SKM-1 treated with dmso at 0.1 percent for 144 hours (cell line): Measurements from ENCODE around the gene OTOP3.

ENCODE experiments used
- DNase-seq: peaks from one replicate; lab custom pipeline; 2025; ENCODE audit not compliant: unreplicated experiment; lab: John Stamatoyannopoulos, UW

OTOP3 gene

GRCh38 chr17:74916851-74917199 is 18.9 kb upstream of the OTOP3 start:
- no peak for DNase-seq

DNA sequence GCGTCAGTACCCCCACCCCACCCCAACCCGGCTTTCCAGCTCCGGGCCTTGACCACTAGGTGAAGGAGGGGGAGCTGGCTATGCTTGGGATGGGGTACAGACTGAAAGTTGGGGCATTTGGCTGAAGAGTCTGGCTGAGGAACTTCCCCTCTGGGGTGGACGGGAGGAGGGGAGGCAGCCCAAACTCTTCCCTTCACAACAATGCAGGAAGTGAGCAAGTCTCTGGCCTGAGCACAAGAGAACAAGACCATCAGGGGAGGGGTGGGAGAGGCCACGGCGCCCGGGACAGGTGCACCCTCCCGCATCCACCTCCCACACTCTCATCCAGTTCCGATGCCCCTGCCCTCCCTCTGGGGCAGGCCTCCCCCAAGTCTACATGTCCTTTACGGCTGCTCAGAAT is 18.3 kb upstream of the OTOP3 start:
- DNase-seq: peak; percentile 33

GRCh38 chr17:74918906-74919305 is 16.8 kb upstream of the OTOP3 start:
- DNase-seq: no peak

- no peak for DNase-seq
These were observed 16.0 kb upstream of the OTOP3 start for GRCh38 chr17:74919440-74920305.

DNA sequence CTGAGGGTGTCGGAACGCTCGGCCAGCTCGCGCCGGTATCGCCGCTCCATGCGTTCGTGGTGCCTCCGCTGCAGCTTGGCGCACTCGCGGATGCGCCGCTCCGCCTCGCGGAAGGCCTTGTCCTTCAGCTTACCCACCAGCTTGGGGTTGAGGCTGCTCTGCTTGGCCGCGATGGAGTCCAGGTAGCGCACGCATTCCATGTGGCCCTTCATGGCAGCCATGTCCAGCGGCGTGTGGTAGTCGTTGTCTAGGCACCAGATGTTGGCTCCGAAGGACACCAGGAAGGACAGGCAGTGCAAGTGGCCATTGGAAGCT is 15.4 kb upstream of the OTOP3 start:
- no peak for DNase-seq

DNA sequence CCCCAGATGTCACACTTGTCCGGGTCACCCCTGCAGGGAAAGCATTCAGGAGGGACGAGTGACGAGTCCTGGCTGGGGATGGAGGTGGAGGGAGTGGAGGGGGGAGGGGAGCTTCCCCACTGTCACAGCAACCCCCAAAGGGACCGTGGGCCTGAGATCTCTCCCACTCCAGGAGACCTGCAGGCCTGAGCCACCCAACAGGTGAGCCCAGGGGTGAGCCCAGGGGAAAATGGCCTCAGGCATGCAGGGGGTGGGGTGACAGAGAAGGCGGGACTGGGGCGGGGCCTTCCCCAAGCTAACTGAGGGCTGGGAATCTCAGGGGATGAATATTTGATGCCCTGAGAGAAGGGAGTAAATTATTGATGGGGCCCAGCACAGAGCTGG is 15.1 kb upstream of the OTOP3 start:
- no peak for DNase-seq

DNA sequence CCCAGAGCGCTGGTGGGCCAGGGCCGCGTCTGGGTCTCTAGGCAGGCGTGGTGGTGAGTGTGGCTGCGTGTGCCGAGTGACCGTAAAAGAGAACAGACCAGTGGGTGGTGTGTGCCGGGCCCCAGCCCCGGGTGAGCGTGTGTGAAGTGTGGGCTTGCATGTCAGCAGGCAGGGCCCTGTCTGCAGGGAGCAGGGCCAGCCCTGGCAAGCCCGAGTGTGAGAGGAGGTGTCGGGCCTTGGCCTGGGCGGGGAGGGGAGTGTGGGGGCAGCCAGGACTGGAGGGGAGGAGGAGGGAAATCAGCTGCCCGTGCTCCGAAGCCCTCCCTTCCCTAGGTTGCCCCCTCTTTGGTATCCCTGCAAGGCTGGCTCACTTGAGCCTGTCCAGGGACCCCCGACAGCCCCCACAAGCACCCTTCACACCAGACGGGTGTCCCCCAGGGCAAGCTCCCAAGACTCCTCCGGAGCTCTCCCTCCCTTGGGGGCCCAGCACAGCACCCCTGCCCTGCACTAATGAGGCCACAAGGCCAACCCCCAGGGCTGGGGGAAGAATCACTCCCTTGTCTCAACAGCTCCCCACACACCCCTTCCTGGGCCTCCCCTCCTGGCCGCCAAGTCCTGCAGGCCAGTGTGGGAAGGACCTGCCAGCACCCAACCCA is 14.5 kb upstream of the OTOP3 start:
- DNase-seq: no peak

GRCh38 chr17:74921769-74922168 is 13.9 kb upstream of the OTOP3 start:
- no peak for DNase-seq

DNA sequence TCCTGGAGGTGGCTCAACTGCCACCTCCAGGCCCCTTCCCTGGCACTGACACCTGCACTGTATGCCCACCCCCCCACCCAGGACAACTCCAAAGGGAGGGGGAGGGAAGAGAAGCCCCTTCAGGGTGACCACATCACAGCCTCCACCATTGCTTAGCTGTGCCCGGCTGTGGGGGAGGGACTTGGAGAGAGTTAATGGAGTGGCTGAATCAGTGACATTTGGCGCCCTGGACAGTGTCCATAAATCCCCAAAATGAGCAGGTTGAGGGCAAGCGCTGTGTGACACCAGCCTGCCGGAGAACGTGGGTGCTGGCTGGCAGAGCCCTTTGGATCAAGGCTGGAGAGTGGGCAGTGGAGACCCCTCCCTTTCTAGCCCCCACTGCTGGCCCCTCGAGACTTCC is 13.5 kb upstream of the OTOP3 start:
- DNase-seq: no peak

DNA sequence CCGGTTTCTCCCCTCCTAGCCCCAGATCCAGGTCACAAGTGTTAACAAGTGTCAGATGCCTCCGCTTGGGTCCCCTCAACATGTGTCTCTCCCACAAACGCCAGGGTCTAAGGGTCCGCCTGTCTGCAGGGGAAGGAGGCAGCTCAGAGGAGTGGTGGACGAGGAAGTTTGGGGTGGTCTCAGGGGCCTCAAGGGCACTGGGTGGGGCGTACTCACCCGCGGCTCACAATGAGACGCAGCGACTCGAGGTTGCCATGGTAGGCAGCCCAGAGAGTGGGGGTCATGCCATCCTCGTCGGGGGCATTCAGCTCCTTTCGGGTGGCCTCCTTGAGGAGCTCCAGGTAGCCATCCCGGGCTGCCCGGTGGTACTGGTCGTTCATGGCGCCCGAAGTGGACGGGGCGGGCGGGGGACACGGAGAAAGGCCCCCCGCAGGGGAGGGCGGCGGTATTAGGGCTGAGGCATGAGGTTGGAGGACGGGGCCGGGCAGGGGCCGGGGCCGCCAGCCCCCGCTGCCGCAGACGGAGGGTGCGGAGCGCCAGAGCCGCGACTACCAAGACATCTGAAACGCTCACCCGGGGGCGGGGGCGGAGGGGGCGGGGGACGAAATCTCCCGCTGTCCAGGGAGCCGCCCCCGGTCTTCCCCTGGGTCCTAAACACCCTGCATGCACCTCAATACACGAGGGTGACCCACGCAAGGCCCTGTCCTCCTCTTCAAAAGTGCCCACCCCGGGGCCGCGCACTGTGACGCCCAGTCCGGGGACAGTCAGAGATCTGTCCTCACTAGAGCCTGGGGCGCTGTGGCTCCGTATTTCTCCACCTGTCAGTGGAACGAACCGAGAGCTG is 12.8 kb upstream of the OTOP3 start, which contains the start of gene USH1G:
Gene USH1G, minus strand, starts transcription at position 562 of the 844 bp plus-strand sequence. Its CDS starts 182 bp downstream, at position 380.
- DNase-seq: no peak

DNA sequence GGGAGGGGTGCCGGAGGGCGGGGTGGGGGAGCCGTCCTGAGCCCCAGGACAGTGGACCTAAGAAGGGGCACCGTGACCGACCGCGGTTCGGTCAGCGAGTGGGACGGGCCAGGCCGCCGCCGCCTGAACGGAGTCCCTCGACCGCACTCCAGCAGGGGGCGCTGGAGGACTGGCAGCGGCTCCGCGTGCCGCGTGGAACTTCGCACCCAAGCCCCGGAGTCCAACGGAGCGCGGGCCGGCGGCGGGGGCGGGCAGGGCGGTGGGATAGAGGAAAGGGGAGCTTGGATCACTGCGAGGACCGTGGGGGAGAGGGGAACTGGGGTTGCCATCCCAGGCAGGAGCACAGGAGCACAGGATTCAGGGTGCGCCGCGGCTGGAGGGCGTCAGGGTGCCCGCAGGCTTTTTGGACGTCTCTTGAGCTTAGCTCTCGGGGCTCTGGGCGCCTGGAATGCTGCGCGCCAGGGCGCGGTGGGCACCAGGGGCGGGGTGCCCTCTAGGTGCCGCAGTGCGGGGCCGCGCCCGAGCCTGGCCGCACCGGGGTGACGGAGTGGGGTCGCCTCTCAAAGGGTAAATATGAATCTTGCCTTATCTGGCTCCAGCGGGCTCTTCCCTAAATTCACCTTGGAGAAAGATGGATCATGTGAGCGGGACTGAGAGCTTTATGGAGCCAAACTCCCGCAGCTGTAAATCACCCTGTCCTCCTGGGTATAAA is 12.0 kb upstream of the OTOP3 start:
- DNase-seq: peak; percentile 28

DNA sequence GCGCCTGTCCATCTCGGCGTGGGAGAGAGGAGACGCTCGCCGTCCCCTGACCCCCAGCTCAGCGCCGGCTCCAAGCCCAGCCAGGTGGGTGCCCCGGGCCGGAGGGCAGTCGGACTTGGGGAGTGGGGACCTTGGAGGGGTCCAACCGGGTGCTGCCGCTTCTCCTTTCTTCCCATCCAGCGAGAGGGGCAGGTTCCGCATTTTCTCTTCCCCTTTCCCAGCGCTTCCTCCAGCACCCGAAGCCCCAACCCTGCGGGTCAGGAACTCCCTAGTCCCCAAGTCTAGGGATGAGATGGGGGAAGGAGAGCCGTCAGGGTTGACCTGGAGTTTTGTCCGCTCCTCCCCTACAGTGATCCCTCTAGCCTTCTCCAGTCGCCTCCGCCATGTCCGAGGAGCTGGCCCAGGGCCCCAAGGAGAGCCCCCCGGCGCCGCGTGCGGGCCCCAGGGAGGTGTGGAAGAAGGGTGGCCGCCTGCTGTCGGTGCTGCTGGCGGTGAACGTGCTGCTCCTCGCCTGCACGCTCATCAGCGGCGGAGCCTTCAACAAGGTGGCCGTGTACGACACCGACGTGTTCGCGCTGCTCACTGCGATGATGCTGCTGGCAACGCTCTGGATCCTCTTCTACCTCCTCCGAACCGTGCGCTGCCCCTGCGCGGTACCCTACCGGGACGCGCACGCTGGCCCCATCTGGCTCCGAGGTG is 11.3 kb upstream of the OTOP3 start, which contains the start of gene OTOP2:
Gene OTOP2, plus strand, starts transcription at position 24 of the 699 bp plus-strand sequence. Its CDS starts 360 bp downstream, at position 384.
- DNase-seq: peak; percentile 20

DNA sequence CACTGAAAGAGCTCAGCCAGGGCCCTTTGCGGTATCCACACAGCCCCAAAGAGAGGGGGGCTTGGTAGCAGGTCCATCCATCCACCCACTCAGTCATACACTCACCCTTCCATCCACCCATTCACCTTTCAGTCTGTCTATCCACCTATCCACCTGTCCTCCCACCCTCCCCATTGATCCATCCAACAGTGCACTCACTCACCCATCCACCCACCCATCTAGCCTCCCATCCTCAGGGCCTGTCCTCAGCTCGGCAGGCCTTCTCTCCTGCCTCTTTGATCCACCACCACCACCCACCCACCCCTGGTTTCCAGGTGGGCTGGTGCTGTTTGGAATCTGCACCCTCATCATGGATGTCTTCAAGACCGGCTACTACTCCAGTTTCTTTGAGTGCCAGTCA is 10.5 kb upstream of the OTOP3 start:
- DNase-seq: no peak

GRCh38 chr17:74928786-74929185 is 6.9 kb upstream of the OTOP3 start:
- no peak for DNase-seq

DNA sequence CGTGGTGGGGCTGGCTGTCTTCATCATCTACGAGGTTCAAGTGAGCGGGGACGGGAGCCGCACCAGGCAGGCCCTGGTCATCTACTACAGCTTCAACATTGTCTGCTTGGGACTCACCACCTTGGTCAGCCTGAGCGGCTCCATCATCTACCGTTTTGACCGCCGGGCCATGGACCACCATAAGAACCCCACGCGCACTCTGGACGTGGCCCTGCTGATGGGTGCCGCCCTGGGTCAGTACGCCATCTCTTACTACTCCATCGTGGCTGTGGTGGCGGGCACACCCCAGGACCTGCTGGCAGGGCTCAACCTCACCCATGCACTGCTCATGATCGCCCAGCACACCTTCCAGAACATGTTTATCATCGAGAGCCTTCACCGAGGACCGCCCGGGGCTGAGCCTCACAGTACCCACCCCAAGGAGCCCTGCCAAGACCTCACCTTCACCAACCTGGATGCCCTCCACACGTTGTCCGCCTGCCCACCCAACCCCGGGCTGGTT is 5.1 kb upstream of the OTOP3 start:
- DNase-seq: no peak

DNA sequence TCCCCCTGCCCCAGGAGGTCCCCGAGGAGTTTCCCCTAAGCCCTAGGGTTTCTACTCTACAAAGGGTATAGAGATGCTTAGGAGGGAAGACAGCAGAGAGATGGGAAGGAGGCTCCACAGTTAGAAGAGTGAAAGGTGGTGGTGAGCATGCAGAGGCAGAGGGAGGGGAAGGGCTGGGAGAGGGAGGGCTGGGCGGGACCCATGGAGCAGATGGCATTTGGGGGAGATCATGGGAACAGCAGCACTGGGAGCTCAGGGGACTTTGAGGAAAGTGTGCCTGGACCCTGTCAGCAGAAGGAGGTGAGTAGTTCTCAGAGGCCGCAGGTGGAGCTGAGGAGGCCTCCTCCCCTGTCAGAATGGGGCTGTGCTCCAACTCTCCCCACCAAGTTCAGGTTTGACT is 650 bp upstream of the OTOP3 start:
- DNase-seq: no peak

GRCh38 chr17:74936470-74936799 is 737 bp downstream of the OTOP3 start:
- no peak for DNase-seq

DNA sequence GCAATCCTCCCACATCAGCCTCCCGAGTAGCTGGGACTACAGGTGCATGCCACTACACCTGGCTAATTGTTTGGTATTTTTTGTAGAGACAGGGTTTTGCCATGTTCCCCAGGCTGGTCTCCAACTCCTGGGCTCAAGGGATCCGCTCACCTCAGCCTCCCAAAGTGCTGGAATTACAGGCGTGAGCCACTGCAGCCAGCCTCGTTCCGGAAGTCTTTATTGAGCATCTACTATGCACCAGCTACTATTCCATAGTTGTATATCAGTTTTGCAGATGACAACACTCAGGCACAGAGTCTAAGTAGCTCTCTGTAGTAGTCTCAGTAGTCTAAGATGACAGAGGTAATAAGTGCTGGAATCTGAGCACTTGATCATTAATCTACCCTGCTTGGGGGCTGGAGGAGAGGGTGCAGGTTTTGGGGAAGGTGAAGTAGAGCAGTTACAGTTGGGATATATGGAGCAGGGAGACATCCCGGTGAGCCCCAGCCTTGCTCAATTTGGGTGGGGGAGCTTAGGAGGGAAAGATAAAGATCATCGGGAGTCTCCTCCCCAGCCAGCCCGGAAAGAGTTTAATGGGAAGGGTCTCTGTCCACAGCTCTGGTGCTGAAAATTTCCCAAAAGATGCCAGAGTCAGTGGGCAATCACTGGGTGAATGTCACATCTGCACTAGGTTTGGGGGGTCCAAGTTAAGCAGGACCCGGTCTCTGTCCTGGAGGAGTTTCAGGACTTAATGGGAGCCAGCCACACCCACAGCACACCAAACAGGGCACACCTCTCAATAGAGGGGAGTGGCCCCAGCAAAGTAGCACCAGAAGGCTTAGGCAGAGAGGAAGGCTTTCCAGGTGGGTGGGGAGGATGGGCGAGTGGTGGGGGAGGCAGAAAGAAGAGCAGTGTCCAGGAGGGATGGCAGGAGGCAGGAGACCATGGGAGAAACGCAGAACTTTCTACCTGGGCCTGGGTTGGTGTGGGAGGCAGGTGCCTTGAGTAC is 1.7 kb downstream of the OTOP3 start:
- DNase-seq: no peak
